Stimulated activated CD4-positive, alpha-beta T cell treated with anti-CD3 and anti-CD28 coated beads, Interleukin-2, amount 100 ng/mL, for 4 hours (primary cell): Measurements from ENCODE around the gene PAX9.

Source experiments
- DNase-seq: peaks from one replicate; pipeline ENCODE4 v3.0.0-alpha.2; 2020; ENCODE audit warnings: low read depth

PAX9 gene

DNA sequence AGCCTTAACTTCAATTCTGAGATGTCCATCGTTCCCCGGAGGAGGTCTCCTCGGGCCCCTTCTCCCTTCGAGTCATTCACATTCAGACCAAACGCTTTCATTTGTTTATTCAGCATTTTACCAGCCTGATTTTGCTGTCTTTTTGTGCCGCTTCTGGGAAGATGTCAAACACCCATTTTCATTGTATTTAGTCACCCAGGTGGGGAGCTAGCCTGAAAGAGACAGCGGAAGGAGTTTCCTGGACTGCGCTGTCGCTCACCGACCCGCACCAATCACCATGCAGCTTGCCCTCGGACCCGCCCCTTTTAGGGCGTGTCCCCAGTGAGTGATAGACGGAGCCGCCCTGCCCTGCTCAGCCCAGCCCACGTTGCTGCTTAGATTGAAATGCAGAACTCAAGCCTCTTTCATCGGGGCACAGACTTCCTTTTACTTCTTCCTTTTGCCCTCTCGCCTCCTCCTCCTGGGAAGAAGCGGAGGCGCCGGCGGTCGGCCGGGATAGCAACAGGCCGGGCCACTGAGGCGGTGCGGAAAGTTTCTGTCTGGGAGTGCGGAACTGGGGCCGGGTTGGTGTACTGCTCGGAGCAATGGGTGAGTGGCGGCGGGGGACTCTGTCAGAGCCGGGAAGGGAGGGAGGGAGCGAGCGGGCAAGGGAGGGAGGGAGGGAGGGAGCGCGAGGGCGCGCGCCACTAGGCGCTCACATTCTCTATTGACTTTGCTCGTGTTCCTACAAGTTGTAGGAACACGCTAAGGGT is at the start of gene PAX9:
PAX9 (plus strand) TSS at position 355 of the 752 bp plus-strand sequence; CDS start at position 585, 230 bp downstream.
- DNase-seq = no peak

DNA sequence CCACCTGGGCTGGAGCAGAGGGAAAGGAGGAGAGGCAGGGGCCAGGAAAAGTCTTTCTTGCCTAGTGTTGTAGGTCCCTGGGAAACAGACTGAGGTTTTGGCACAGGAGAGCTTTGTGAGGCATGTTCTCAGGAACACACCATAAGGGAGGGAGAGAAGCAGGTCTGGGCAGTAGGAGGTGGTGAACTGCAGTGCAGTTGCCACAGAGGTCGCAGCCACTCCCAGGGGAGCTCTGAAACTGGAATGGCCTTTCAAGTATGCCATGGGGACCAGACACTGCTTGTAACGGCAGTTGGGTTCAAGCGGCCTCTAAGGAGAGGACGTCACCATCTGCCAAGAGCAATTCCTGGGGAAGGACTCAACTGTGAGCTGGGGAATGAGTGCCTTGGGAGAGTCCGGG is 43.8 kb upstream of the PAX9 start:
- DNase-seq = no peak

DNA sequence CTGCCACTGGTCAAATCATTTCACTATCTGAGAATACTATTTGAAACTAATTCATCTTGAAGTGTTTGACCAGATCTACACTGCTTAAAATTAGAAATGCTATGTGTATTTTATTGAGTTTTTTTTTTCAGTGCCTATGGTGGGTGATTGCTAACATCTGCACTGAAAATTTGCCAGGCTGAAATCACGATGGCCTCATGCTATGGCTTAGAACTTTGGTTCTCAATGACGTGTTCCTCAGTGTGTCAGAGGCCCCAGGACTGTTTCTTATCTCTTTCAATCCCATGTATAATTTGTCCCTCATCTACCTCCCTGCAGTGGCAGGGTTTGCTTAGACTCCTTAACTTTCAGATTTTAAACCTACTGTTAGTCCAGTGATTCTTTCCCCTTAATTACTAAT is 43.0 kb upstream of the PAX9 start:
- DNase-seq = no peak

DNA sequence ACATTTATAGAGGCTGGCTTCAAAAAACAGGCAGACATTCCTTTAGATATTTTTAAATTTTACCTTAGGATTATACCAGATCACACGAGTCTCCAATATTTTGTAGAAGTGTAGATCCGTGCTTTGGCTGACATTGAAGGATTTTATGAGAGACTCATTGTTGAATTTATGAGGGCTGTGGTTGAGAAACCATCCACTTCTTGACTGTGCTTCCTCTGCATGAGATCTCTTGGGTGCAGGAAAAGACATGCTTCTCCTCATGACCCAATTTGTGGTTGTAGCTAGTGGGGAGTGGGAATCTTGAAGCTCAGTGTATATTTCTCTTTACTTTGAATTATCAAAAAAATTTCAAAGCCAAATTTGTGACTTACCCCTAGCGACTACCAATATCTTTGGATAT is 42.5 kb upstream of the PAX9 start:
- DNase-seq = no peak

DNA sequence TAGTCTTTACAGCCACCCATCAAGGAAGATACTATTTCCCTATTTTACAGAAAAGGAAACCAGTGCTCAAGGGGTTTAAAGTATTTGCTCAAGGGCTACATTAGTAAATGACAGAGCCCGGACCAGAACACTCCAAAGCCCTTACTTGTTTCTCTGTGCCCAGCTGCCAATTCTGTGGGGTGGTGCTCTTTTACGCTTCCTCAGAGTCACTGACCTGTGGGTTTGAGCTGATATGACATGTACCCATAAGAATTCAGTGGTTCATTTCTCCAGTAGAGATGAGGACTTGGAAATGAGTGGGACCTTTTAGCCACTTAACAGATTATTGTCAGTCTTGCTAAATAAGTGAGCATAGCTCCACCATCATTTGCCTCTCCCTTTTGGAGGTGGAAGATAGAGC is 41.8 kb upstream of the PAX9 start:
- no peak for DNase-seq

DNA sequence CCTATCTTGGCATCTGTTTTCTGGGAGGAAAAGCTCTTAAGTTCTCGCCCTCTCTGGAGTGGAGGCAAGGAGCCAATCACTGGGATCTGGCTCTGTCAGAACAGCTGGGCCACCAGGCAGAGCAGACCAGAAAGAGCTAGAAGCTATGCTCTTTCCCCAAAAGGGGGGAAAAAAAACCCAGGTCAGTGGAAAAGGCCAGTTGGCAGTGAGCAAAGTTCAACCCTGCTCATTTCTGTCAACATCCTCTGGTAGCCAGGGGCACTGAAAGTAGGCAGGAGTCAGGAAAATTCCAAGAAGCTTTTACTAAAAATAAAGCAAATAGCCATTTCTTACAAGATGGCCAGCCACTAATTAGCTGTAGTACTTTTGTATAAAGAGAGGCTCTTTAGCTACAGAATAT is 36.6 kb upstream of the PAX9 start:
- DNase-seq = no peak

DNA sequence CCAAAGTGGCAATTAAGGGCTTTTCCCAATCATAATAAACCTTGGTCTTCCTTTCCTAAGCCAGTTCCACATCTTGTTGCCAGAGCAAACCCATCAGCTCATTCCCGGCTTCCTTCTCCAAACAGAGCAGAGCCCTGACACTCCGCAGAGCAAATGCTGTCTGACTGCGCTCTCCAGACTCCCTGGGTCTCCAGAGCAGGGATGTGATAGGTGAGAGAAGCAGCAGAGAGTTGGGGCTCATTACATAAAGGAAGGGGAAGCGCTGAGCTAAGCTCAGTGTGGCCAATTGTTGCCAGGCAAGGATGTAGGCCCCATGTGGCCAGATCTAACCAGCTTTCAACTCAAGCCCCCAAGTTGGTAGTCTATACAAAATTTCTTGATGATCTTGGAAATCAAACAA is 36.2 kb upstream of the PAX9 start:
- no peak for DNase-seq

DNA sequence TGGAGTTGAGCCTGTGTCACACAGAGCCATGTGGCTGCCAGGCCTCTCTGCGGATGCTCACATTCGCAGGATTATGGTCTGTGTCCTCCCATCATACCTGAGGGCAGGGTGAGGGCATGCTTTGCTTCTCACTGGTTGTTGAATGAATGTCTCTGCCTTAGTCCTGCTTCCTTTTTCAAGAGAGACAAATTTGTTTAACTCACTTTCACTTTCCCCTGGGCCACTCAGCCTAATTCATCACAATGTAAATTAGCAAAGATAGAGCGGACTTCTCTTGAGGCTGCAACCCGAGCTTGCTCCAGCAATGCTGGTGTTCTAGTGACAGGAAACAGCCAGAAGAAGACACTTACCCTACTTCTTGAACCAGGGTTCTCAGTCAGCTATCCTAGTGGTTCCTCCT is 35.5 kb upstream of the PAX9 start:
- DNase-seq = no peak

DNA sequence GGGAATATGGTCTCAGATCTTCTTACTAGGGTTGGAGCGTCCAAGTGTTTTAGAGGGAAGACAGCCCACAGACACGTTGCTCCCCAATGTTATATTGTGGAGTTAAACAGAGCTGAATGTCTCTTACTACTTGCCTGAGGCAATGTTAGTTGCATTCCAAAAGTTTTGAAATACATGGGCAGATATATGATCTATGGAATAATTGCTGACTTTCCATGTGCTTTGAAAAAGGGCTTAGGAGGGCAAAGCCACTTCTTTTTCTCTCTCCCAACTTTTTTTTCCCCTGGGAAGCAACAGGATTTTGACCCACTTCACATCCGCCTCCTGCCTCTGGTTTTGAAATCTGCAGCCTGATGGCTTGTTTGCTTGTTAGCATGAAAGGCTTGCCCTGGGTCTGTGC is 33.7 kb upstream of the PAX9 start:
- no peak for DNase-seq

DNA sequence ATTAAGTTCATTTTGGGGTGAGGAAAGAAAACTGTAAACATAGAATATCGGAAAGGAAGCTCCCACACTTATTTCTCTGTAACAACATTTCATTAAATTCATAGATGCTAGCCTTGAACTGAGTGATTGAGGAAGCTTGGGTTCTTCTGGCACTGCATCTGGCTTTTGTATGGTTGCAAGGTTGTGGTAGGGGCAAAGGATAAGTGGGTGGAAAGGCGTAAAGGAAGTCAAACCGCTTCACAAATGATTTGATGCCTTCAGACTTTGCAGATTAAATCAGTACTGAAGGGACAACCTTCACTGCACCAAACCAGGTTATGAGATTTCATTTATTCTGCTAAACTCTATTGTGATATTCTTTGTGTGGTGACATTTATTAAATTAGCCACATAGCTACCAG is 28.1 kb upstream of the PAX9 start:
- no peak for DNase-seq

DNA sequence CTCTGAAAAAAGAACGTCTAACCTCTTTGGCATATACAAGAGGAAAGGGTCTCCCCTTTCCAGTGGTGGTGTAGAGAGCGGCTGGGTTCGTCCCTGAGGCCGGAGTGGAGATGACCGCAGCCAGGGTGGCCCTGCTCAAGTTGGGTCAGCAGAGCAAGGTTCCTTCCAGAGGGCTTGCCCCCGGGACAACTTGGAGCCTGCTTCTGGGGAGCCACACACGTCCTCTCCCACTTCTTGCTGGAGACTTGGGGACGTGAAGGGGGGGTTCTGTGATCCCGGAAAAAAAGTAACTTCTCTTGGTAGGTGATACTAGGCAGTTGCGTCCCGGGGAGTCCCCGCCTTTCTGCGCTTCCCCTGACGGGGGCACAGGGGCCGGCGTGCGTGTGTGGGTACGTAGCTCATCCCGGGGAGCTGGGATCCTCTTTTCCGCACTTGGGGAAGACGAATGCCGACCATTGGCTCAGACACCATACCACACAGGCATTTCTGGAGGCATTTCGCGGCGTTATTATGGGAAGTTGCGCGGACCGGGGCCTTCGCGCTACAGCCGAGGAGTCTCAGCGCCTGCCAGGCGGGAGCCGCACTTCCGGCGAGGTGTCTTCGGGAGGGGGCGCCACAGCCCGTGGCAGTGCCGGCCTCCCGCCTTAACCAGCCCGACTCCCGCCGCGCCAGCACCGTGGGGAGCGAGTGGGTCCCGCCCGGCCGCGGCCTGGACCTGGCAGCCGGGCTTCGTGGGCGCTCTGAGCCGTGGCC is 14.8 kb upstream of the PAX9 start:
- no peak for DNase-seq

DNA sequence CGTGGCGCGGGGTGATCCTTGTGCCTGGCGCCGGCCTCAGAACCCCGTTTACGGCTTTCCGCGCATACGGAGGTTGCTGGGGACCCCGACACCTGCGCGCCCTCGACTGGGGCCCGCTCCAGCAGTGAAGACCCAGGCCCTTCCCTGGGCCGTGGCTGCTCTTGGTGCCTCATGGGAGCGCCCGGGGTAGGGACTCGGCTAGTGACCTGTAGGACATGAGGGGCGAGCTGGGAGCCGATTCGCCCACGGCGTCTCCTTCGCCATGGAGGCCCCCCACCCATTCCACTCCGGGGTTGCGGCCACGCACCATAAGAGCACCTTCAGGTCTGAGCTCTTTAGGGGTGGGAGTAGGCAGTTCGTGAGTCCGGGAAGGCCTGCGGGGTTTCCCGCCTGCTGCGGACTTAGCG is 14.2 kb upstream of the PAX9 start:
- no peak for DNase-seq

DNA sequence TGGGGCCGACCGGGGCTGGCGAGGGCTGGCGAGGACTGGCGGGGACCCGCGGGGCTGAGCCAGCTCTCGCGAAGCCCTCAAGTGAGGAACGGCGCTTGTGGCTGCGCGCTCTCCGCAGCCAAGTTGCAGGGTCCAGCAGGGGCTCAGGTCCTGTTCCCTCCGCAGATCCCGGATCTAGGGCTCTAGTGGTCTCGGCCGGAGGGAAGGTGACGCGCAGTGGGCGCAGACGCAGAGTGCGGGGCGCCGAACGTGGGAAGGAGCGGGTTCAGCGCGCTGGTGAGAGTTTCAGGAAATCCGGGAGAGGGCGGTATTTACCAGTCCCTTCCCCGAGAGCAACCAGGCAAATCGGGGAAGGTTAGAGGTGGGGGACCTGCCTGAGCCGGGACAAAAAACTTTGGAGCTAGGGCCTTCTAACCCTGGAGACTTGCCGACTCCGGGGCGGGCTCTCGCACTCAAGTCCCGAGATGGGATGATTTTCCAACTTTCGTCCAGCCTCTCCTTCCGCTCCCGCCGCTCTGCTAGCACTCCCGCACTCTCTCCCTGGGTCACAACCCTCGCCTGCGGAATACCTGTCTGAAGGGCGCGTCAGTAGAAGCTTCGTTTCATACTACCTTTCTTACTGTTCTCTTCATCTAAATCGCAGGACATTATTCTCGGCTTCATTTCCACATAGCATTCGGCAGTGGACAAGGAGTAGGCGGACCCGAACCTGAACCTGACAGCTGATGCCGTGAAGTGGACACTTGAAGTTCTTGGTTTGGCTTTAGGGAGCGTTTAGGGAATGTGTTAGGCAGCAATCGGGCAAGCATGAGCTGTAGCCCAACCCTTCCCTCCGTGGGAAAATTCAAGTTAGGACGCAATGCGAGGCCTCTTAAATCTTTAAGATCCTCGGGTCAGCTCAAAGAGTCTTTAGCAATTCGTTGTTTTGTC is 13.6 kb upstream of the PAX9 start:
- DNase-seq = no peak

DNA sequence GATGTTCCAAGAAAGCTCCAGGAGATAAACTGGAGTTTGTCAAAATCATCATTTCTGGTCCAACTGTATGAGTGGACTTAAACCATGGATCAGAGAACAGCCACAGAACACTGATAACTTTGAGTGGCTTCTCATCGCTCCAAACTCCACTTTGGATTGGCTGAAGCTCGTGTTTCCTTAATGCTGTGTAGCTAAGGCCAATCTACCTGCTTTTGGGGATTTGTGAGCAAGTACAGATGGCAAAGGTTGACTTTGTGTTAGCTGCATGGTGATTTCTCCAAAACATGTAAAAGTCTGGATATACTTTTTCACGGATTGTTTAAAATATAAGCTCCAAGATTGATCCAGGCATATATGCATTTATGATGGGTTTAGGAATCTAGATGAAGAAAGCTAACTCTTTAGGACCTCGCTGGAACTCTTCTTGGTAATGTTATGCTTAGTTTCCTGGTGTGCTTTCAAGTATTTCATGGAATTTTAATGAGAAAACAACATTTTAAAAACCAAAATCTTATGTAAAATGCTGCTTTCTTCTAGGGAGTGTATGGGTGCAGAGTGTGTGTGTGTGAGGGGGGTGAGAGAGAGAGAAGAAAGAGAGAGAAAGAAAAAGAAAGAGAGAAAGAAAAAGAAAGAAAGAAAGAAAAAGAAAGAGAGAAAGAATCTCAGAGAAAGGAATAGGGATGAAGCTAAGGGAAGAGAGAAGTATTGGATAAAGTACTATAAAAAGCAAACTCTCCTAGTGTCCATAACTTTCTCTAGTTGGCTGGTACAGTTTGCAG is 11.6 kb upstream of the PAX9 start:
- no peak for DNase-seq

DNA sequence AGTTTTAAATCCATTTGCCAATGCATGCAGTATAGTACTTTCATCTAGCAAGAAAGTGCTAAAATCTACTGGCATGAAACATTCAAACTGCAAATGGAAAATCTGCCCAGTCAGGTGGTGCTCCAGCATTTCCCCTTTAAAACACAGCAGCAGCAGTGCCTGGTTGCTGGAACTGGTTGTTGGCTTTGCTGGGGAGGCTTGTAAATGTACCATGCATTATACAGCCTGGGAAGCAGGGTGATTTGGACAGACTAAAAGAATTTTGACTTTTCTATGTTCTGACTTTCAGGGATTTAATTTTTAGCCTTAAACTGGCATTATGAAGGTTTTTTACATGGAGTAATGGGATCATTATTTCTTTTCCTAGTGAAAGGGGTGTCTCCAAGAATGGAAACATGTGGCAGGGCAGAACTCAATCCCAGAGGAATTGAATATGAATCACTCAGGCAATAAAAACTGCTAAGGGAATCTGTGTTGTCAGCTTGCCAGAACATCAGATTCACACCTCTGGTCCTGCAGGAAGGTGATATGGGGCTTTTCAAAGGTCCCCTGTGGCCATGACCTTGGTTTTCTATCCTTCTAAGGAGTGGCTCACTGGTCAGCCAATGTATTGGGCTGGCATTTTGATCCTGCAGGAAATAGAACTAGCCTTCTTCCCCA is 9.0 kb upstream of the PAX9 start:
- no peak for DNase-seq

DNA sequence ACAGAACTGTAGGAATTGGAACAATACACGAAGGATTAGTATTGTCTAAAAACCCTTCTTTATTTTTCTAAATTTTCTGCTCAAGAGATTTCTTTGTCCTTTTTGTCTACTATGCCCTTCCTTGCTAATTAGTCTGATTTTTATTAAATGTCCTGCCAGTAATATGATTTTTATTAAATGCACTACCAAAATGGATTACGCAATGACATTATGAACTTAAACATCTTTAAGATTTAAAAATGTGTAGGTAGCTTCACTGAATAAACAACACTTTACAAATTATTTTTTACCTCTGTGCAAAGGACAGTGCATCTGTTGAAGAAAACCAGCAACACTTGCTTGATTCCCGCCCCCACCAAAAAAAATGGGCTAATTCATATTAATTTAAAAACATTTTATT is 8.2 kb upstream of the PAX9 start:
- DNase-seq = no peak

DNA sequence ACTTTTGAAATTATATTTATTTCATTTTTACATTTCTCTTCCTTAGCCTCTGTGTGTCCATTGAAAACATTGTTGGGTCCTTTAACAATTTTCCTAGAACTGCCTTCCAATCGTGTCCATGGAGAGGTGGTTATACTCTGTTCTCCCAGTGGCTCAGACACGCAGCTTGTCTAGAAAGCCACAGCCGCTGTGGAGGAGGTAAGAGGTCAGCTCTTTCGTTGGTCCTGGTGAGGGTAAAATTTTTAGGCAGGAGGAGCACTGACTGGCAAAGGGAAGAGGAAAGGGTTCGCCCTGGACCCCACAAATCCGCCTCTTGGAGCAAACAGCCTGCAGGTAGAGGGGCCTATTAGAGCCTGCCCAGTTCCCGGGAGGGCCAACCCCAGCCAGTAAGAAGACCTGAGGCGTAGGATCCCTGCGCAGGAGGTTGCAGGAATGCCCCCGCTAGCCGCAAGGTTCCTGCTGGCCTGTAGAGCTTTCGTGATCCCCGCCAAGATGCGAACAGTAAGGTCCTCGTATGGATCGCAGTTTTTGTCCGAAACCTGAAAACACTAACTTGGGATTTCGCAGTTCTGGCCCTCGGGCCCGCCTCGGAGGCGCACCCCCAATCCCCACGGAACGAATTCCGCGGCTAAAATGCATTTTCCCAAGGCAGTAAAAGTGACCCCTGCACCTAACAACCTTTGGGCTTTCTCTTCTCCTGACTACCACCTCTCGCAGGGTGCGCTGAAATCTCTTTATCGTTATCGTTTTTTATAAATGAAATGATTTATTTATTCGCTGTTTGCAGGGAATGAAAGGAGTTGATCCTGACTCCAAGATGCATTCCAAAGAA is 7.5 kb upstream of the PAX9 start:
- DNase-seq = no peak

DNA sequence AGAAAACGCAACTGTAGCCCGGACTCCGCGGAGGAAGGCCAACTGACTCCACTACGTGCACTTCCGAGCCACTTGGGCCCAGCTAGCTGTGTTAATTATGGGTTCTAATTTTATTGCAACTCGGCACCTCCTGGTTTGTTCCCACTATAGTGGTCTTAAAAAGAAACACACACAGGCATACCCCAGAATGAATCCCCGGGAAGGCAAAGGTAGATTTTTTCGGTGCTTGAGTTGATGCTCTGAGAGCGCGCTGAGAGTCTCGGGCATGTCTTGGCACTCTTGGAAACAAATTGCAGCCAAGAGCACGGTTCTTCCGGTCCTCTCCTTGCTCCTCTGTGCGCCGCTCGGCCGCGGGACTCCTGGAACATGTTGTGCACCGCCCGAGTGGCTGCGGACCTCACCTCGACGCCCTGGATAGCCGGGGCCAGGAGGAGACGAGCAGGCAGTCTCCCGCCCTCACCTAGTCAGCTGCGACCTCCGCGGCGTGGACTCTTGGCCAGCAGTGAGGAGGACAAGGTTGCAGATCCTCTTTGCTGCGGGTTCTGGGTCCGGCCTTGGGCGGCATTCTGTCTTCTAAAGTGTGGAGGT is 6.8 kb upstream of the PAX9 start:
- DNase-seq = no peak

DNA sequence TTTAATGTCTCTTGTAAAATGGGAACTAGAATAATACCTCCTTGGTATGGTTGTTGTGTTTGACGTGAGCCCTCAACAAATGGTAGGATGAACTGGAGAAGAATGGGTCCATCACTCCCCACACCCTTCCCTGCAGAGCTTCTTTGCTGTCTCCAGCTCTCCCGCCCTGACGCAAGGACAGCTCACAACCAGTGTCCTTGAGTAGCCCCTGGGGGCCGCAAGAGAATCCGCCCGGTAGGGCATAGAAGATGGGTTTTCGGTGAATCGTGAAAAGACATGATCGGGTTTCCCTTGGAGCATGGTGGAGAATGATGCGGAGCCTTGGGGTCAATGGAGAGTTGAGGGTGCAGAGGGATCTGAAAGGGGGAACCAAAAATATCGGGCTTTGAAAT is 6.1 kb upstream of the PAX9 start:
- DNase-seq = no peak
